H1 (cell line): ENCODE measurements around the gene PAAF1. TPM values are rescaled to one million over a fixed set of nuclear protein-coding genes. Genes with fewer than 3 reads are reported as not detected.

Experiments used
- CTCF ChIA-PET: fragments of 300-600 bp; sonication (Branson Sonifier 250); formaldehyde crosslinking; loops from one replicate; lab custom pipeline; 2021; ENCODE audit not compliant: partially characterized antibody; lab: Charles Lee
- POLR2A ChIA-PET: fragments of 300-600 bp; sonication (Branson Sonifier 250); formaldehyde crosslinking; loops from one replicate; lab custom pipeline; 2021; ENCODE audit warnings: inconsistent platforms; ENCODE audit not compliant: partially characterized antibody; lab: Charles Lee
- DNase-seq, 2 experiments: peaks; one replicate each; pipeline versions ENCODE4 v3.0.0 to v3.0.0-alpha.2; 2010 to 2022; ENCODE audit warnings: low spot score in 2 of 2, low read depth in 1 of 2, mixed read lengths in 1 of 2
- FAIRE-seq: peaks from 2 replicates; lab custom pipeline; 2011; peaks lifted over from hg19 to GRCh38; lab: Jason Lieb, UNC
- H2AFZ ChIP-seq: 2 replicates; pipeline ENCODE4 v1.8.1; 2012; ENCODE audit warnings: low read length, inconsistent platforms
- H2AK5ac ChIP-seq: 2 replicates; pipeline ENCODE4 v1.6.1; 2013; ENCODE audit warnings: low read depth, low read length
- H2BK120ac ChIP-seq: replicated peaks from 2 replicates; pipeline ENCODE3; 2013; ENCODE audit warnings: low read depth, low read length, inconsistent platforms
- H2BK12ac ChIP-seq: 2 replicates; pipeline ENCODE4 v1.6.1; 2013; ENCODE audit warnings: low read depth, low read length
- H2BK15ac ChIP-seq: 2 replicates; pipeline ENCODE4 v1.6.1; 2013; ENCODE audit warnings: low read length
- H2BK20ac ChIP-seq: 2 replicates; pipeline ENCODE4 v1.6.1; 2013; ENCODE audit warnings: low read length
- H2BK5ac ChIP-seq: 2 replicates; pipeline ENCODE4 v1.6.1; 2013; ENCODE audit warnings: low read depth, low read length
- H3K14ac ChIP-seq: 2 replicates; pipeline ENCODE4 v1.6.1; 2013; ENCODE audit warnings: inconsistent platforms; ENCODE audit not compliant: insufficient read length
- H3K18ac ChIP-seq: 2 replicates; pipeline ENCODE4 v1.6.1; 2013; ENCODE audit warnings: low read length; ENCODE audit errors: extremely low read depth
- H3K23ac ChIP-seq: 2 replicates; pipeline ENCODE4 v1.6.1; 2013; ENCODE audit warnings: inconsistent platforms; ENCODE audit not compliant: insufficient read length
- H3K23me2 ChIP-seq: 2 replicates; pipeline ENCODE4 v1.6.1; 2013; ENCODE audit warnings: low read depth, low read length
- H3K27ac ChIP-seq: 2 replicates; pipeline ENCODE4 v1.6.1; 2011; ENCODE audit warnings: low read depth, low read length, inconsistent platforms
- H3K27me3 ChIP-seq, 4 experiments: replicated peaks in 1 of 4; 1 replicate in 1 of 4; 2 replicates in 3 of 4; pipeline versions ENCODE4 v1.6.1 to v1.8.1; 2011 to 2013; ENCODE audit warnings: low read length in 3 of 4, mild to moderate bottlenecking in 3 of 4, inconsistent platforms in 2 of 4, mixed read lengths in 2 of 4, moderate library complexity in 1 of 4; ENCODE audit not compliant: control insufficient read depth in 3 of 4, insufficient read depth in 3 of 4; ENCODE audit errors: extremely low read depth in 1 of 4
- H3K36me3 ChIP-seq, 4 experiments: 2 replicates each; pipeline versions ENCODE4 v1.6.1 to v1.8.1; 2011 to 2013; ENCODE audit warnings: mild to moderate bottlenecking in 4 of 4, low read length in 3 of 4, moderate library complexity in 2 of 4, control low read depth in 1 of 4, inconsistent platforms in 1 of 4; ENCODE audit not compliant: insufficient read depth in 4 of 4, control insufficient read depth in 2 of 4
- H3K4ac ChIP-seq: replicated peaks from 2 replicates; pipeline ENCODE3; 2013; ENCODE audit warnings: low read length, low read depth, mixed read lengths, inconsistent platforms; ENCODE audit not compliant: insufficient read length
- H3K4me1 ChIP-seq, 4 experiments: replicated peaks in 1 of 4; 1 replicate in 1 of 4; 2 replicates in 3 of 4; pipeline versions ENCODE4 v1.6.1 to v1.8.1; 2011 to 2013; ENCODE audit warnings: low read length in 3 of 4, inconsistent platforms in 2 of 4, mixed read lengths in 1 of 4; ENCODE audit not compliant: insufficient read depth in 4 of 4, control insufficient read depth in 3 of 4
- H3K4me2 ChIP-seq, 2 experiments: 2 replicates each; pipeline versions ENCODE4 v1.6.1 to v1.8.1; 2011 to 2013; ENCODE audit warnings: low read depth in 2 of 2, low read length in 2 of 2, control low read depth in 1 of 2, inconsistent platforms in 1 of 2, mild to moderate bottlenecking in 1 of 2; ENCODE audit not compliant: insufficient read depth in 1 of 2
- H3K4me3 ChIP-seq, 4 experiments: fragments of 200-600, 300-600 bp in 1 of 4; sonication (generic), shearing (Covaris generic), sonication (Bioruptor Twin) in 1 of 4; 2 replicates each; pipeline versions ENCODE4 v1.5.1 to v1.8.1; 2011 to 2016; ENCODE audit warnings: low read length in 4 of 4, low read depth in 3 of 4, control low read depth in 2 of 4, inconsistent platforms in 2 of 4, mild to moderate bottlenecking in 2 of 4, mixed read lengths in 1 of 4, moderate library complexity in 1 of 4; ENCODE audit not compliant: insufficient read depth in 2 of 4; ENCODE audit errors: extremely low read depth in 1 of 4
- H3K56ac ChIP-seq: replicated peaks from 2 replicates; pipeline ENCODE3; 2013; ENCODE audit warnings: low read depth, mild to moderate bottlenecking, mixed read lengths, low read length, inconsistent platforms; ENCODE audit not compliant: insufficient read length
- H3K79me1 ChIP-seq: 2 replicates; pipeline ENCODE4 v1.6.1; 2013; ENCODE audit warnings: low read depth, low read length, control low read depth
- H3K79me2 ChIP-seq, 2 experiments: 2 replicates each; pipeline versions ENCODE4 v1.6.1 to v1.8.1; 2012 to 2013; ENCODE audit warnings: low read length in 2 of 2, mild to moderate bottlenecking in 2 of 2, inconsistent platforms in 1 of 2; ENCODE audit not compliant: insufficient read depth in 2 of 2, control insufficient read depth in 1 of 2
- H3K9ac ChIP-seq, 4 experiments: replicated peaks in 1 of 4; 1 replicate in 1 of 4; 2 replicates in 3 of 4; pipeline versions ENCODE4 v1.6.1 to v1.8.1; 2011 to 2013; ENCODE audit warnings: low read depth in 3 of 4, low read length in 3 of 4, control low read depth in 2 of 4, mild to moderate bottlenecking in 2 of 4, moderate library complexity in 2 of 4, inconsistent platforms in 1 of 4; ENCODE audit errors: extremely low read depth in 1 of 4
- H3K9me3 ChIP-seq, 2 experiments: 2 replicates each; pipeline versions ENCODE4 v1.6.1 to v1.8.1; 2012 to 2013; ENCODE audit warnings: mild to moderate bottlenecking in 2 of 2, moderate library complexity in 2 of 2, control low read depth in 1 of 2, inconsistent platforms in 1 of 2, low read depth in 1 of 2, low read length in 1 of 2, mixed read lengths in 1 of 2; ENCODE audit not compliant: insufficient read depth in 2 of 2
- H4K20me1 ChIP-seq, 2 experiments: replicated peaks in 1 of 2; 2 replicates each; pipeline versions ENCODE3 to v1.8.1; 2011 to 2013; ENCODE audit warnings: inconsistent platforms in 2 of 2, low read length in 2 of 2, mild to moderate bottlenecking in 1 of 2; ENCODE audit not compliant: insufficient read depth in 2 of 2, control insufficient read depth in 1 of 2
- H4K5ac ChIP-seq: 2 replicates; pipeline ENCODE4 v1.6.1; 2013; ENCODE audit warnings: low read length, low read depth, mixed read lengths, inconsistent platforms; ENCODE audit not compliant: insufficient read length
- H4K8ac ChIP-seq: 2 replicates; pipeline ENCODE4 v1.8.0; 2013; ENCODE audit warnings: mild to moderate bottlenecking, moderate library complexity, low read length, inconsistent platforms; ENCODE audit not compliant: insufficient read depth; ENCODE audit errors: extremely low read depth
- H4K91ac ChIP-seq: replicated peaks from 2 replicates; pipeline ENCODE3; 2013; ENCODE audit warnings: low read length, mixed read lengths, inconsistent platforms; ENCODE audit not compliant: insufficient read length
- CBX5 ChIP-seq: fragments of 300-800, 300-1000 bp; sonication (generic); IDR thresholded peaks from 2 replicates; pipeline ENCODE4 v1.7.1; 2016; ENCODE audit warnings: antibody characterized with exemption, low read length, low read depth
- CBX8 ChIP-seq: fragments of 300-800, 300-1000 bp; sonication (generic); IDR thresholded peaks from 2 replicates; pipeline ENCODE4 v1.7.1; 2016; ENCODE audit warnings: low read depth, low read length, borderline replicate concordance
- CEBPB ChIP-seq: IDR thresholded peaks from 2 replicates; pipeline ENCODE4 v1.6.1; 2012; ENCODE audit warnings: low read depth, low read length
- CTBP2 ChIP-seq: IDR thresholded peaks from 2 replicates; pipeline ENCODE4 v1.7.0; 2011; ENCODE audit warnings: borderline replicate concordance, mild to moderate bottlenecking, moderate library complexity, mixed read lengths, low read length; ENCODE audit not compliant: insufficient read depth, insufficient read length
- EZH2 ChIP-seq: fragments of 200-600 bp; sonication (generic); IDR thresholded peaks from 2 replicates; pipeline ENCODE4 v1.7.1; 2012; ENCODE audit warnings: low read depth, mild to moderate bottlenecking, moderate library complexity, low read length, inconsistent platforms; ENCODE audit not compliant: severe bottlenecking
- GABPA ChIP-seq: IDR thresholded peaks from 2 replicates; pipeline ENCODE4 v1.6.1; 2011; ENCODE audit warnings: mild to moderate bottlenecking, low read length, moderate library complexity, borderline replicate concordance; ENCODE audit not compliant: insufficient read depth
- GTF2F1 ChIP-seq: IDR thresholded peaks from 2 replicates; pipeline ENCODE4 v1.6.1; 2012; ENCODE audit warnings: low read depth, low read length, improper control_type of control experiment, borderline replicate concordance
- JUN ChIP-seq: IDR thresholded peaks from 2 replicates; pipeline ENCODE4 v1.6.1; 2011; ENCODE audit warnings: low read depth, mild to moderate bottlenecking, improper control_type of control experiment, low read length
- KDM4A ChIP-seq: IDR thresholded peaks from one replicate; pipeline ENCODE4 v1.7.1; 2012; ENCODE audit warnings: low read depth, mild to moderate bottlenecking, moderate library complexity, low read length, inconsistent platforms; ENCODE audit not compliant: severe bottlenecking
- KDM5A ChIP-seq: fragments of 200-600 bp; IDR thresholded peaks from 2 replicates; pipeline ENCODE4 v1.7.1; 2012; ENCODE audit warnings: mild to moderate bottlenecking, low read length, inconsistent platforms, mixed read lengths
- POLR2A ChIP-seq, 2 experiments: IDR thresholded peaks; 1 replicate in 1 of 2; 2 replicates in 1 of 2; pipeline ENCODE4 v1.6.1; 2011; ENCODE audit warnings: low read depth in 2 of 2, low read length in 2 of 2, mild to moderate bottlenecking in 2 of 2; ENCODE audit errors: control extremely low read depth in 1 of 2
- SAP30 ChIP-seq: fragments of 300-600 bp; sonication (generic); IDR thresholded peaks from 2 replicates; pipeline ENCODE4 v1.7.1; 2012; ENCODE audit warnings: low read length, moderate library complexity, mild to moderate bottlenecking, inconsistent platforms; ENCODE audit not compliant: insufficient read depth, insufficient replicate concordance
- TCF12 ChIP-seq: IDR thresholded peaks from 2 replicates; pipeline ENCODE4 v1.6.1; 2011; ENCODE audit warnings: low read depth, mild to moderate bottlenecking, low read length
- WGBS, 2 experiments: shearing (Covaris generic) in 1 of 2; methylation state at CpG; one replicate each; pipeline versions ENCODE4 v1.1.6 to v1.1.7; 2013 to 2015; ENCODE audit warnings: low lambda C conversion rate in 2 of 2, mixed read lengths in 2 of 2, inconsistent platforms in 1 of 2, low coverage in 1 of 2, missing lambda C conversion rate in 1 of 2; ENCODE audit not compliant: insufficient replicate concordance in 2 of 2, insufficient coverage in 1 of 2, insufficient read length in 1 of 2; ENCODE audit errors: extremely low coverage in 1 of 2, missing lambda C conversion rate in 1 of 2; 5-methylcytosine and 5-hydroxymethylcytosine counted together
- polyA plus RNA-seq, 7 experiments: library from polyadenylated mRNA; depleted of rRNA in 3 of 7; stranded (reverse) in 5 of 7; unstranded in 2 of 7; fragments of >200 nt in 5 of 7; fragments of 200-250 nt in 2 of 7; gene quantifications; 1 replicate in 5 of 7; 2 replicates in 1 of 7; 4 replicates in 1 of 7; pipeline versions ENCODE4 v1.2.1 to v1.2.3, GENCODE V29; 2011 to 2013; ENCODE audit warnings: missing spikeins in 2 of 7, mixed read lengths in 2 of 7
- total RNA-seq: library from RNA; stranded (reverse); fragmentation: NEBNext Ultra II Directional; extraction: Animal tissue kit (Norgen Biotek cat#: 25700); gene quantifications from 2 replicates; pipeline ENCODE4 v1.2.1, GENCODE V29; 2021

Gene PAAF1
- total and polyA plus RNA-seq, 2 of the 8 experiments (the other 6 are each of a cell fraction or from before 2014, with no cell fraction given) = 24.4 to 28.8 TPM

GRCh38 chr11:73860202-73860601 lies 16.6 kb upstream of the PAAF1 start:
- H3K27me3 ChIP-seq = no peaks in the 10 kb centered on the region
- peaks cover 0 to 8% (median 6%) of the 10 kb centered on the region in 4 experiments; a peak in 3 of 7 replicates for H3K4me1 ChIP-seq
- H3K4me2 ChIP-seq = no peak overlapping the region
- FAIRE-seq = no peak
- ChIA-PET CTCF (interaction anchor here (0.7 kb wide), 1 partner anchor 8 kb away, joined by 3 read pairs; no protein-coding TSS in a partner anchor), POLR2A (interaction anchor here (7.2 kb wide), 1 partner anchor 12 kb away, joined by 55 read pairs; no protein-coding TSS in a partner anchor)
- WGBS, 2 experiments = 87% methylated on average over 2 of the region's 2 CpGs; no CpG with 5 or more reads in 1 of the 2 experiments
- H3K56ac ChIP-seq = no peak overlapping the region
- no peaks in the 10 kb centered on the region for H3K23me2 ChIP-seq
- no peaks in the 10 kb centered on the region for H3K79me1 ChIP-seq
- no peak overlapping the region for H3K14ac ChIP-seq
- H3K18ac ChIP-seq = no peak overlapping the region
- H3K23ac ChIP-seq = no peak overlapping the region
- H2BK120ac ChIP-seq = no peak overlapping the region
- no peak overlapping the region for H2AK5ac ChIP-seq
- H4K20me1 ChIP-seq = no peaks in the 10 kb centered on the region
- H3K36me3 ChIP-seq = peaks cover 2 to 12% (median 4%) of the 10 kb centered on the region in 4 experiments; a peak in 3 of 8 replicates
- H3K27ac ChIP-seq = no peak overlapping the region
- no peak overlapping the region for H2BK15ac ChIP-seq
- H2BK5ac ChIP-seq = no peak overlapping the region
- no peak overlapping the region for H2AFZ ChIP-seq
- no peaks in the 10 kb centered on the region for H3K9me3 ChIP-seq
- no peak overlapping the region for H4K91ac ChIP-seq
- no peak overlapping the region for H4K5ac ChIP-seq
- H2BK20ac ChIP-seq = no peak overlapping the region
- H4K8ac ChIP-seq = no peak overlapping the region
- no peak overlapping the region for H3K9ac ChIP-seq
- H3K79me2 ChIP-seq = no peaks in the 10 kb centered on the region
- no peak overlapping the region for H2BK12ac ChIP-seq
- no peak overlapping the region for H3K4me3 ChIP-seq
- DNase-seq = no peak
- H3K4ac ChIP-seq = no peak overlapping the region
- TF ChIP-seq JUN (no peak), KDM4A (no peak), SAP30 (no peak), KDM5A (no peak), GABPA (no peak), POLR2A (IDR thresholded peaks at IDR 0.05; ENCODE audit: control extremely low read depth in 1 of 2, low read depth in 2 of 2, low read length in 2 of 2) (no peak), CBX8 (no peak), CBX5 (no peak), GTF2F1 (no peak), CEBPB (no peak), TCF12 (no peak), CTBP2 (no peak), EZH2 (no peak)
